ENCODE measurements around the gene HOXB8. TPM values are rescaled to one million over a fixed set of nuclear protein-coding genes. Genes with fewer than 3 reads are reported as not detected.

HOXB8 gene
- total and polyA plus RNA-seq, 10 of the 15 experiments (the other 5 are each of a cell fraction or from before 2014, with no cell fraction given) = 0.21 TPM; not detected in 9

- ChIA-PET CTCF (interaction anchor here (1.6 to 2.2 kb wide), 2 partner anchors 19 to 248 kb away, joined by 5 to 7 read pairs; no protein-coding TSS in a partner anchor), SMC1A (ENCODE audit: uncharacterized antibody, unreplicated experiment) (interaction anchor here (0.8 to 1.1 kb wide), 2 partner anchors 11 to 264 kb away, joined by 3 to 4 read pairs; no protein-coding TSS in a partner anchor), POLR2A (no interaction called here), RAD21 (ENCODE audit: unreplicated experiment) (interaction anchor here (1.0 to 1.2 kb wide), 2 partner anchors 279 to 519 kb away, joined by 3 read pairs; no protein-coding TSS in a partner anchor)
- DNase-seq (ENCODE audit: low read depth, low spot score) (no peak), ATAC-seq (no peak), FAIRE-seq (no peak)
- no peaks in the 10 kb centered on the region for H3K36me3 ChIP-seq (ENCODE audit: control insufficient read depth in 2 of 2, insufficient read depth in 2 of 2, low read length in 1 of 2)
- no peak overlapping the region for H3K27ac ChIP-seq (ENCODE audit: control insufficient read depth, insufficient read depth)
- H2AFZ ChIP-seq (ENCODE audit: control insufficient read depth, low read depth, low read length) = no peak overlapping the region
- no peak overlapping the region for H3K4me2 ChIP-seq (ENCODE audit: control insufficient read depth, insufficient read depth)
- H4K20me1 ChIP-seq (ENCODE audit: control insufficient read depth, insufficient read depth) = no peaks in the 10 kb centered on the region
- peaks cover 15 to 47% of the 10 kb centered on the region in 2 experiments for H3K27me3 ChIP-seq (replicated peaks in 1 of 2; ENCODE audit: control insufficient read depth in 2 of 2, insufficient read depth in 2 of 2, low read length in 1 of 2)
- in situ Hi-C loops (cut with MboI) (loop anchor here (5.0 kb wide), 1 partner anchor 337 kb away; no protein-coding TSS in a partner anchor), intact Hi-C loops (cut with micrococcal nuclease; ENCODE audit: unreplicated experiment) (no loop called here)
- no peak overlapping the region for H3K4me3 ChIP-seq
- no peak overlapping the region for H3K9ac ChIP-seq (ENCODE audit: control insufficient read depth, insufficient read depth, low read length)
- no TSS peak for BruUV-seq (replicated peaks)
- H3K9me3 ChIP-seq (replicated peaks; ENCODE audit: control insufficient read depth, insufficient read depth, low read length) = no peaks in the 10 kb centered on the region
- 81% methylated on average over 5 of the region's 5 CpGs for WGBS (ENCODE audit: insufficient coverage, insufficient replicate concordance, low lambda C conversion rate, missing lambda C conversion rate)
- TF ChIP-seq POLR2AphosphoS2 (IDR thresholded peaks at IDR 0.05; ENCODE audit: low read depth, low read length) (no peak), SUZ12 (IDR thresholded peaks at IDR 0.05; ENCODE audit: unreplicated experiment) (no peak), TAF1 (IDR thresholded peaks at IDR 0.05; ENCODE audit: borderline replicate concordance, low read depth, low read length) (no peak), POLR2AphosphoS5 (IDR thresholded peaks at IDR 0.05; ENCODE audit: low read length) (no peak), CHD4 (IDR thresholded peaks at IDR 0.05) (no peak), ELK1 (IDR thresholded peaks at IDR 0.05; ENCODE audit: low read depth, low read length) (no peak), CEBPB (IDR thresholded peaks at IDR 0.05; ENCODE audit: borderline replicate concordance in 1 of 2, low read depth in 2 of 2, low read length in 2 of 2) (no peak), KAT2A (conservative IDR thresholded peaks at IDR 0.05; ENCODE audit: control insufficient read depth, low read depth, low read length) (no peak), BRCA1 (IDR thresholded peaks at IDR 0.05; ENCODE audit: low read depth, low read length) (no peak), TCF7 (IDR thresholded peaks at IDR 0.05; ENCODE audit: borderline replicate concordance) (no peak)
- no peaks in the 10 kb centered on the region for H3K79me2 ChIP-seq (ENCODE audit: control insufficient read depth, insufficient read depth, low read length)
- peaks cover 10% of the 10 kb centered on the region for H3K4me1 ChIP-seq (ENCODE audit: control insufficient read depth, insufficient read depth, low read length)
These were observed 15.7 kb downstream of the HOXB8 start for GRCh38 chr17:48599354-48599753.
